ENCODE measurements around the gene CUZD1.
"Not testable (repeated sequence)": the region's sequence is repeated elsewhere in the genome, so short reads cannot be mapped to it uniquely, and the experiment has no call there.

Gene CUZD1, protein sequence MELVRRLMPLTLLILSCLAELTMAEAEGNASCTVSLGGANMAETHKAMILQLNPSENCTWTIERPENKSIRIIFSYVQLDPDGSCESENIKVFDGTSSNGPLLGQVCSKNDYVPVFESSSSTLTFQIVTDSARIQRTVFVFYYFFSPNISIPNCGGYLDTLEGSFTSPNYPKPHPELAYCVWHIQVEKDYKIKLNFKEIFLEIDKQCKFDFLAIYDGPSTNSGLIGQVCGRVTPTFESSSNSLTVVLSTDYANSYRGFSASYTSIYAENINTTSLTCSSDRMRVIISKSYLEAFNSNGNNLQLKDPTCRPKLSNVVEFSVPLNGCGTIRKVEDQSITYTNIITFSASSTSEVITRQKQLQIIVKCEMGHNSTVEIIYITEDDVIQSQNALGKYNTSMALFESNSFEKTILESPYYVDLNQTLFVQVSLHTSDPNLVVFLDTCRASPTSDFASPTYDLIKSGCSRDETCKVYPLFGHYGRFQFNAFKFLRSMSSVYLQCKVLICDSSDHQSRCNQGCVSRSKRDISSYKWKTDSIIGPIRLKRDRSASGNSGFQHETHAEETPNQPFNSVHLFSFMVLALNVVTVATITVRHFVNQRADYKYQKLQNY

DNA sequence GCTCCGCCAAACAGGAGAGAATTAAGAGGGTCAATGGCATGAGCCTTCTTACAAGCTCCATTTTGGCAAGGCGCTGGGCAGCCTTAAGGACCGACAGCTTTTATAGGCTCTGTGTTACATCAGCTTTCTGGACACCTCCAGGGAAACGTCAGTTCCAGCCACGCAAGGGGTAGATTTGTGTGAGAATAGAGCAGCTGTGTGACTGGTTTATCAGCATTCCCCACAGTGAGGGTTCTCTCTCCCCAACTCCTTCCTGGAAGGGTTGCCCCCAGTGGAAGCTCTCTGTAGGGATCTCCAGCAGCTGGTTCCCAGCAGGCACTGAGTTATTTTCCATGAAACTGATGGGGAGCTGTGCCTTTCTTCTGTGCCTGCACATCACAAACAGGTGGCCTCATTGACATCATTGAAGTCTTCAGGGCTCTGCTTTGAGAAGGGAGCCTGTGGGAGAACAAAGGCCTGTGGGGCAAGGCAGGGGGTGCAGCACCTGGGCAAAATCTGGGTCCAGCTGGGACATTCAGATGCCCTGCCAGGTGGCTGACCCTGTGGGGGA, at the start of gene CUZD1:
CUZD1 (minus strand) TSS at position 75 of the 550 bp plus-strand sequence; CDS start at position 61, 14 bp downstream.
- DNase-seq = no peak

DNA sequence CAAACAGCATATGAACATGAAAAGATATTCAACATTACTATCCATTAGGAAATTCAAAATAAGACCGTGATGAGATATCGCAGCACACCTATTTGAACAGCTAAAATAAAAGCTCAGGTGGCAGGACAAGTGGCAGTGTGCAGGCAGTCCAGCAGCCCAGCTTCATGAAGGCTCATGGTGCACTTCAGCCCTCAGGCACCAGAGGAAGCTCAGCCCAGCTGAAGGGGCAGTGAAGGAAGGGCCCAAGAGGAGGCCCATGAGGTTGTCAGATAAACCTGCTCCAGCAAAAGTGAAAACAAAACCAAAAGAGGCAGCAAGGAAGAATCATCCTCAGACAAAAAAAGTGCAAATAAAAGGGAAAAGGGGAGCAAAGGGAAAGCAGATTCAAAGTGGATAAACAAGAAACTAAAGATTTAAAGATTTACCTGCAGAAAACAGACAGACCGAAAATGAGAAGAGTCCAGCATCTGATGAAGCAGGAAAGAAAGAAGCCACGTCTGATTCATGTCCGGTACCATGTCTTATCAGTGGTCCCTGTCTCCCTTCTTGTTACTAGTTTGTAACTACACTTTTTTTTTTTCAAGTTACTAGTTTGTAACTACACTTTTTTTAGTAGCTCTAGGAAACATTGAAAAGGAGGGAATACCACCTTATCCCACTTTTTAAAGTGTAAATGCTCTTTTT, 48.7 kb upstream of the CUZD1 start:
- DNase-seq = no peak

DNA sequence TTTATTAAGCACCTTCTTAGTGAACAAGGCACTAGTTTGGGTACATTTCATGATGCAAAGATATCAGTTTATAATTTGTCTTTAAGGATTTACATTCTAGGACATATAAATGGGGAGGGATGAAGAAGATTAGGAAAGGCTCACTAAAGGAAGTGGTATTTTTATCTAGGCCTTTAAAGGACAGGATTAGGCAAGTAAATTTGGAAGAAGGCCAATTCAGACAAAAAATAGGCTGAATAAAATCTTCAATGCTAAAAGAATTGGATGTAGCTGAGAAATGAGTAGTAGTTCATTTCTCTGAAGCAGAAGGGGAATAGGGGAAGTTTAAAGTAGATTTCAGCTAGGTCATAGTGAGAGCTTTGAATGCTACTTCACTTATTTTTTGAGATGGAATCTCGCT, 38.5 kb upstream of the CUZD1 start:
- DNase-seq = no peak

DNA sequence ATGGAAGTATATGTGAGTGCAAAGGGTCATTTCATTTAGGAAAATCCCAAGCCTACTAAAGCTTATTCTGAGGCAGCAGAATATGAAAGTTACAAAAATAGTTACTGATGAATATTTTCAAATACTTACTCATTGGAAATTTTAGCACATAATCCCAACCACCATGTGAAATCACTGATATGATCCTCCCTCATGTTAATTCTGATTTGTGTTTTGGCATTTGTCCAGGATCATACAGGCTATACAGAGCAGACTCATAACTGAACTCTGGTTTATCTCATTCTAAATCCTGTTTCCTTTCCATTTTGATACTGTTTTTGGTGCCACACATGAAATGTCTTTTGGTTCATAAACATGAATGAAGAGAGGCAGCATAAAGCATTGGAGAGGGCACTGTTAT, 37.1 kb upstream of the CUZD1 start:
- no peak for DNase-seq

DNA sequence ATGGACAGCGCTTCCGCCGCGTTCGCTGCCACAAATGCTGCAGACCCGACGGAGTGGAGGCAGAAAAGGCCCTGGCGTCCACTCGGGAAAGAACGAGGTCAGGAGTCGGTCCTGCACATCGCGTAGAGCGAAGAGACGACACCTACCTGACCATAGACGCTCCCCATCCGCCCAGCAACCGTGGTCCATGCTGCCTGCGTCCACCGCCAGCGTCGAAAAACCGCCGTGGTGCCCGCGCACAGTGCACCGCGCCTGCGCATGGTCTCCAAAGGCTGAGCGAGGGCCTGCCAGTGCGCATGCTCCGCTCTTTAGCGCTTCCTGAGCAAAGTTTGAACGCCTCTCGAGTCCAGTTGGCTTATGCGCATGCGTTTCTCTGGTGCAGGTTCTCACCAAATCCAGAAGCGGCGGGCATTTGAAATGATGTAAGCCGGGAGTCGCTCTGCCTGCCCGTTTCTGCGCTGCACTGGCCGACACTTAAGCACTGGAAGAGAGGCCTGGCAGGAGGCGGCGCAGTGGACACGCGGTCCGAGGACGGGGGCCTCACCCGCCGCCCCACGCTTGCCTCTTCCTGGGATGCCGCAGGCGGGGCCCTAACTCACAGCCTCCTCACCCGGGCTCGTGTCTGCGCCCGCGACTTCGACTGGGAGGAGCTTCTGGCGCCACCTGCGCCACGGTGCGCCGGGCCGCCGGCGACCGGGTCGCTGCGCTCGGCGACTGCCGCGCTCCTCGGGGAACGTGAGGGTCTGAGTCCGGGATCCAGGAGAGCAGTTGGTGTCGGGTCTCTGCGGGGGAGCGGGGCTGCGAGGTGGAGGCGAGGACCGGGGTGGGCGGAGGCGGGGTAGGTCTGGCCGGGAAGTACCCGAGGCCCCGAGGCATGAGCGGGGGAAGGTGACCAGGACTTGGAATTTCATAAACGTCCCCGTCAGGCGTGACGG, 33.9 kb upstream of the CUZD1 start, which contains the start of gene FAM24B:
FAM24B (minus strand) TSS at position 243 of the 935 bp plus-strand sequence. CDS start 29,066 bp downstream, outside the sequence.
- DNase-seq = peak; percentile 99

DNA sequence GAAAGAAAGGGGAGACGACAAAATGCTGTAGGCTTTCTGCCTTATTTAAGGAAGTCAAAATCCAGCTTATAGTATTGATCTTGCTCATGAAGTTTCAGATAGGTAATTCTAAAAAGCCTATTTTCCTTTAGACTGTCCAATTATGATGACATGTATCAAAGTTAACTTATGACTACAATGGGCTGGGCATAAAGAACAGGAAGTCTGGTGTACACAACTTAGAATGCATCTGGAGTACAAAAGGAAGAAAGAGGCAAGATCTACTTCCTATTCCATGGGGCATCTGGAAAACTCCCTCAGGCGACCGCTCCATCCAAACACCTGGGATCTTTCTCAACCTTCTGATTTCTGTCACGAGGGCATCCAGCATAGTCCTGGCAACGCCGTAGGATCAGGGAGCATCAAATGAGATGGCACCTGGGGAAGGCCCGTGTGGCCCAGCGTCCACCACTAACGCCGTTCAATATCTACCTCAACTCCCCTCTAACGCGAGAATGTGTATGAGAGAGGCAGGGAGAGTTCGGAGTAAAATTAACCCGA, 33.2 kb upstream of the CUZD1 start:
- DNase-seq = peak; percentile 23

DNA sequence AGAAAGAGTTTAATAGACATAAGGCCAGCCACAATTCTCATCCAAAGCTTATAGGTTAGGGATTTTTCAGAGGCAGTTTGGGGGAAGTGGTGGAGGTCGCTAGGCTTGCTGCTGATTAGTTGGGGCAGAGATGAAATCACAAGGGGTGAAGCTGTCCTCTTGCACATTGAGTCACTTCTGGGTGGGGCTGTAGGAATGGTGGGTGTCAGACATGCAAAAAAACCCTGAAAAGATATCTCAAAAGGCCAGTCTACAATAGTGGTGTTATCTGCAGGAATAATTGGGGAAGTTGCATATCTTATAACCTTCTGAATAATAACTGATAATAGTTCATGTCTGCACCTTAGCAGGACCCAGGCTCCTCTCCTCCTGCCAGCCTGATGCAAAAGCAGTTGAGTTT, 31.6 kb upstream of the CUZD1 start:
- DNase-seq = peak; percentile 16

DNA sequence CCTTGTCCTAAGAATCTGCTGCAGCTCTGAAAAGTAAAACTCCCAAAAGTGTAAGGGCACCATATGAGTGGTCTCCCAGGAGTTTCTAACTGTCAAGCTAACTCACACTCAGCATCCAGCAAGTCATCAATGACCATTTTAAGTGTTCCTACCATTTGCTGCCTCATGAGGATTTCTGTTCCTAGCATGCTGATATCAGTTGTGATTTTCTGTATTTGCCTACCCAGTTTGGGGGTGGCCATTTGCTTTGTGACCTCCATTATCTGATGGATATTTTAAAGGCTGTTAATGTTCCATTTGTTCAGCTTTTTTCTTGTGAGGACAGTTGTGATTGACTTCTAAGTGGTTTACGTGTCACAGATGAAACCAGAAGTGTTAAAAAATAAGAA, 30.8 kb upstream of the CUZD1 start:
- DNase-seq = no peak

DNA sequence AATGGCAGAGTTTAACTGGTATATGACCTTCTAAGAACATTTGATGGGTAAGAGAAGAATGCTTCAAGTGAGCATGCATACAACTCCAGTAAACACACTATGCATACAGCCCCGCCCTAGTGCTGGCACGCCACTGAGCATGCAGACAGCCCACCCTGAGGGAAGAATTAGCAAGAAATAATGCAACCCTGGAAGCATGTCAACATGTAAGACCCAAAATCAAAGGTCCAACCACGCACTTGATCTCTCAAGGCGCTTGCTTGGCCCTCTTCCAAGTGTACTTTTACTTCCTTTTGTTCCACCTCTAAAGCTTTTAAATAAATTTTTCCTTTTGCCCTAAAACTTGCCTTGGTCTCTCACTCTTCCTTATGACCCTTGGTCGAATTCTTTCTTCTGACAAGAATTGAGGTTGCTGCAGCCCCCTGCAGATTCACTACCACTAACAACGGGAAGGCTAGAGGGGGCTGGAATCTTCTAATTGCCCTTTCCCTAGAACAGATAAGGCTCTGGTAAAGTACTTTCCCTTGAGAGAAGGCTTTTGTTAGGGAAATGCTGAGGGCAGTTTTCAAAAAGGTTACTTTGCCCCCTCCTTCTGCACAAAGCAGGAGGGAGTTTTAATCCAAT, 30.3 kb upstream of the CUZD1 start:
- no peak for DNase-seq

DNA sequence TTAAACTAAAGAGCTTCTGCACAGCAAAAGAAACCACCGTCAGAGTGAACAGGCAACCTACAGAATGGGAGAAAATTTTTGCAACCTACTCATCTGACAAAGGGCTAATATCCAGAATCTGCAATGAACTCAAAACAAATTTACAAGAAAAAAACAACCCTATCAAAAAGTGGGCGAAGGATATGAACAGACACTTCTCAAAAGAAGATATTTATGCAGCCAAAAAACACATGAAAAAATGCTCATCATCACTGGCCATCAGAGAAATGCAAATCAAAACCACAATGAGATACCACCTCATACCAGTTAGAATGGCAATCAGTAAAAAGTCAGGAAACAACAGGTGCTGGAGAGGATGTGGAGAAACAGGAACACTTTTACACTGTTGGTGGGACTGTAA, 26.3 kb upstream of the CUZD1 start:
- not testable (repeated sequence) for DNase-seq

DNA sequence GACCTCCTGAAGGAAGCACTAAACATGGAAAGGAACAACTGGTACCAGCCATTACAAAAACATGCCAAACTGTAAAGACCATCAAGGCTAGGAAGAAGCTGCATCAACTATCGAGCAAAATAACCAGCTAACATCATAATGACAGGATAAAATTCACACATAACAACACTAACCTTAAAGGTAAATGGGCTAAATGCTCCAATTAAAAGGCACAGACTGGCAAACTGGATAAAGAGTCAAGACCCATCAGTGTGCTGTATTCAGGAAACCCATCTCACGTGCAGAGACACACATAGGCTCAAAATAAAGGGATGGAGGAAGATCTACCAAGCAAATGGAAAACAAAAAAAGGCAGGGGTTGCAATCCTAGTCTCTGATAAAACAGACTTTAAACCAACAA, 23.1 kb upstream of the CUZD1 start:
- not testable (repeated sequence) for DNase-seq

DNA sequence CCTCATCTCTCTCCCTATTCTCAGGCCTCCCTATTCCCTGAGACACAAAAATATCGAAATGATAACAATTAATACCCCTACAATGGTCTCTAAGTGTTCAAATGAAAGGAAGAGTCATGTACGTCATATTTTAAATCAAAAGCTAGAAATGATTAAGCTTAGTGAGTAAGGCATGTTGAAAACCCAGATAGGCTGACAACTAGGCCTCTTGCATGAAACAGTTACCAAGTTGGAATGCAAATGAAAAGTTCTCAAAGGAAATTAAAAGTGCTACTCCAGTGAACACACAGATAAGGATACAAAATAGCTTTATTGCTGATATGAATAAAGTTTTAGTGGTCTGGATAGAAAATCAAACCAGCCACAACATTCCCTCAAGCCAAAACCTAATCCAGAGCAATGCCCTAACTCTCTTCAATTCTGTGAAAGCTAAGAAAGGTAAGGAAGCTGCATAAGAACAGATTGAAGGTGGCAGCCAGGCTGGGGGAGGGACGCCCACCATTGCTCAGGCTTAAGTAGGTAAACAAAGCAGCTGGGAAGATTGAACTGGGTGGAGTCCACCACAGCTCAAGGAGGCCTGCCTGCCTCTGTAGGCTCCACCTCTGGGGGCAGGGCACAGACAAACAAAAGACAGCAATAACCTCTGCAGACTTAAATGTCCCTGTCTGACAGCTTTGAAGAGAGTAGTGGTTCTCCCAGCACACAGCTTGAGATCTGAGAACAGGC, 21.3 kb upstream of the CUZD1 start:
- not testable (repeated sequence) for DNase-seq

DNA sequence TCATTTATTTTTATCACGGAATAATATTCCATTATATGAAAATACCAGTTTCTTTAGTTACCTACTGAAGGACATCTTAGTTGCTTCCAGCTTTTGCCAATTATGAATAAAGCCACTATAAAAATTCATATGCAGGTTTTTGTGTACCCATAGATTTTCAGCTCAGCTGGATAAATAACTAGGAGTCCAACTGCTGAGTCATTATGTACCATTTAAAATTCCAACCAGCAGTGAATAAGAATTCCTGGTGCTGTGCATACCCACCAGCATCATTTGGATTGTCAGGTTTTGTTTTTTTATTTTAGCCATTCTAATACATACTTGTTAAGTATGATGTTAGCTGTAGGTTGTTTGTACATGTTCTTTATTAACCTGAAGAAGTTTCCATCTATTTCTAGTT, 19.2 kb upstream of the CUZD1 start:
- peak; percentile 61 for DNase-seq

DNA sequence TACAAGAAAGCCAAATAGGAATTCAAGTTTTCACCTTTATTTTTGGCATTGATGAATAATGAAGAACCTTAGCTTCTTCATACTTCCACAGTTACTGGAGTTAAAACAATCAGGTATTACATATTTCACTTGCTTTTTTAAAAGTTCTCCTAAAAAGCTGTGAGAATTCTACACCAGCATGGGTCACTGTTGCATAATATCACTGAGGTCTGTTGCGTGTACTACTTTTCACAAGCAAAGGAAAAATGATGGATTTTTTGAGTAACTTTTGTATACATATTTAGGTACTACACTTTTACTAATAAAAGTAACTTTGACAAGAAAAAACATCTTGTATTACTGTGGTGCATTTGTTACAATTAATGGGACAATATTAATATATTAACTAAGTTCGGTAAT, 18.5 kb upstream of the CUZD1 start:
- no peak for DNase-seq

DNA sequence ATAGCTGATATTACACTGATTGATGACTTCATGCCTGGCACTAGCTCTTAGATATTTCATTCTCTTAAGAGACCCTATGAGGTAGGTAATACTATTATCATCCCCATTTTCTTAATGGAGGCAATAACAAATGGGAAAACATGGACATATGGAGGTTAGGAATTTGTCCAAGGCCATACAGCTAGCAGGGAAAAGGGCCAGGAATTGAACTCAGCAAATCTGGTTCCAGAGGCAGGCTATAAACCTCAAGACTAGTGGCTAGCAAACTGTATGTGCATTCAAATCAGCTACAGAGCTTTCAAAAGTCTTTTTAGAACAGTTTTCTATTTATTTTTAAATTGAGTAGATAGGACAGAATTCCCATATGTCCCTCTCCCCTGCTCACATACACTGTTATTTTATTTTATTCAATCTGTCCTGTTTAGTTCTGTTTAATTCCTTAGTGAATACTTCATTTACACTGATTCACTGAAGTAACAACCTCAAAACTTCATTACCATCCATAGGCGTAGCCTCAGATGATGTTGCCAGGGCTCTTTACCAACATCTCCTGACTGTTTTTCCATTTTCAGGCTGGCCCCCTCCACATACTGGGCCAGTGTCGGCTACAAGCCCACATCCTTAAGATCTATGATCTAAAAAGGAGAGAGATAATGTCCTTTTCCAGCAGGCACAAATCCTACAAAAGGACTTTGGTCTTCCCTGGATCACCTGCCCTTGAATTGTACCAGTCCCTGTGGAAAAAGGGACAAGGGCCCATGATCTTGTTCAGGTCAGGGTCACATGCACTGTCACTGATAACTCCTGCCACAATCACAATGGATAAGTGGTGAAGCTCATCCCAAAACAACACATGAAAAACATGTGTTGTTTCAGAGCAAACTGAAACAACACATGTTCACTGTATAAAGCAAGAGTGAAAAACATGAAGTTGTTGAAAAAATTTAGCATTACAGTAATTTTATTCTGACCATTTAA, 17.8 kb upstream of the CUZD1 start:
- DNase-seq = no peak

DNA sequence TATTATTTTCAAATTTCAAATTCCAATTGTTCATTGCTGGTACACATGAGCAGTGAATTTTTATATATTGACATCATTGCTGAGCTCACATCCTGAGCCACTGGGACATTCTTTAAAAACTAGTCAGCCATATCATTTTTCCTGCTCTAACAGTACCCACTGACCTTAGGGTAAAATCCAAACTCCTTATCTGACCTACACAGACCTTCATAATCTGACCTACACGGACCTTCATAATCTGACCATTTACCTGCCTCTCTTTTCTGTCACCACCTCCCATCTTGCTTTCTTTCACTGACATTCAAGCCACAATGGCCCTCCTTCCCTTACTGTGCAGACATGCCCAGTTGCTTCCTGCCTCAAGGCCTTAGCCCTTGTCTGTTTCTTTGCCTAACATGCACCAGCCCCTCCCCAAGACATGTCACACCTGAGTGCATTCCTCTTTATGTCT, 16.1 kb upstream of the CUZD1 start:
- DNase-seq = peak; percentile 79

DNA sequence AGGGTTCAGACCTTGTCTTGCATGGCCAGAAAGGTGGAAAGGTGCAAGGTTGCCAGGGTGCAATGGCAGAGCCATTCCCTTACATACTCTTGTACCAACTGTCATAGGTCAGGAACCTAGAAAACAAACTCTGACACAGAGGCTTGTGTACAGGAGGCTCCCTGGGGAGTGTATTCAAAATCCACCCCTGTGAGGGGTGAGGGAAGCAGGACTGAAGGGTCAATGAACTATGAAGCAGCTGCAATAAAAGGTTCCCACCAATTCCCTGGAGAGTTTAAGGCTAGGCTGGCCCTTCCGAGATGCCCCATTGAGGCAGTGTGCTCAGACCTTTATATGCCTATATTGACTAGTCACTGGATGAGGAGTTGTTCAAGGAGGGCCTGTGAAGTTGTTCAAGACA, 13.9 kb upstream of the CUZD1 start:
- no peak for DNase-seq

DNA sequence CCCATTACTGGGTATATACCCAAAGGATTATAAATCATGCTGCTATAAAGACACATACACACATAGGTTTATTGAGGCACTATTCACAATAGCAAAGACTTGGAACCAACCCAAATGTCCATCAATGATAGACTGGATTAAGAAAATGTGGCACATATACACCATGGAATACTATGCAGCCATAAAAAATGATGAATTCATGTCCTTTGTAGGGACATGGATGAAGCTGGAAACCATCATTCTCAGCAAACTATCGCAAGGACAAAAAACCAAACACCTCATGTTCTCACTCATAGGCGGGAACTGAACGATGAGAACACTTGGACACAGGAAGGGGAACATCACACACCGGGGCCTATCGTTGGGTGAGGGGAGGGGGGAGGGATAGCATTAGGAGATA, 12.4 kb upstream of the CUZD1 start:
- not testable (repeated sequence) for DNase-seq

DNA sequence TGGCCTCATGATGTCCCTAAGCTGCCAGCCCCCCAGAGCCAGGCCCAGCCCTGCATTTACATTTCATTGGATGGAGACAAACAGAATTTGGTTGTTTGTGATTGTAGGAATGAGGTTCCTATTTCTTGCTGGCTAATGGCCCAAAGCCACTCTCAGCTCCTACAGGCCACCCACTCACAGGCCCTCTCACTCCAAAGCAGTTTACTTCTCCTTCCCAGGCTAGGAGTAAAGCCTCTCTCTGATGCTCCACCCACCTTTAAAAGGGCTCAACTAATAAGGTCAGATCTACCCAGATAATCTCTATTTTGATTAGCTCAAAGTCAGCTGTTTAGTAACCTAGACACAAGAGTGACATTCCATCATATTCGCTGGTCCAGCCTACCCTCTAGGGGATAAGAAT, 11.2 kb upstream of the CUZD1 start:
- DNase-seq = no peak

DNA sequence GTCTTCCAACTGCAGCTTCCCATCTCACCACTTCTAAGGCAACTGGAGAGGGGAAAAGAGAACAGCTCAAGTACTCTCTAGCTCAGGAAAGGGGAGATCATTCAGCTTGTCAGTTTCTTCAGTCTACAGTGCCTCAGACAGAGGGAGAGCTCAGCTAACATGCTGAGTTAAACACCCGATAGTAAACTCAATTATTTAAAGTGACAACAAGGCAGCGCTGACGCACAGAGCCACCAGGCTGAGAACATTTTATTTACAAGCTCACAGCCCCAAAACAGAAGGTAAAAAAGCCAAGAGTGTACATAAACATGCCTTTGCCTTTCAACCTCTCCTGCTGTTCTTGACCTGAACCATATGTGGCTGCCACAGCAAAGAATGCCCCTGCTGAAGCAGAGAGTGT, 10.1 kb upstream of the CUZD1 start:
- no peak for DNase-seq

Measured in EL (cell line).